HG03457 (cell line): ENCODE results near the gene WNK4.

Experiments
- ATAC-seq: cut with Tn5 transposase; IDR thresholded peaks from one replicate; pipeline ENCODE4 v1.9.1; 2021; ENCODE audit warnings: moderate number of reproducible peaks; ENCODE audit not compliant: unreplicated experiment

Gene WNK4

DNA sequence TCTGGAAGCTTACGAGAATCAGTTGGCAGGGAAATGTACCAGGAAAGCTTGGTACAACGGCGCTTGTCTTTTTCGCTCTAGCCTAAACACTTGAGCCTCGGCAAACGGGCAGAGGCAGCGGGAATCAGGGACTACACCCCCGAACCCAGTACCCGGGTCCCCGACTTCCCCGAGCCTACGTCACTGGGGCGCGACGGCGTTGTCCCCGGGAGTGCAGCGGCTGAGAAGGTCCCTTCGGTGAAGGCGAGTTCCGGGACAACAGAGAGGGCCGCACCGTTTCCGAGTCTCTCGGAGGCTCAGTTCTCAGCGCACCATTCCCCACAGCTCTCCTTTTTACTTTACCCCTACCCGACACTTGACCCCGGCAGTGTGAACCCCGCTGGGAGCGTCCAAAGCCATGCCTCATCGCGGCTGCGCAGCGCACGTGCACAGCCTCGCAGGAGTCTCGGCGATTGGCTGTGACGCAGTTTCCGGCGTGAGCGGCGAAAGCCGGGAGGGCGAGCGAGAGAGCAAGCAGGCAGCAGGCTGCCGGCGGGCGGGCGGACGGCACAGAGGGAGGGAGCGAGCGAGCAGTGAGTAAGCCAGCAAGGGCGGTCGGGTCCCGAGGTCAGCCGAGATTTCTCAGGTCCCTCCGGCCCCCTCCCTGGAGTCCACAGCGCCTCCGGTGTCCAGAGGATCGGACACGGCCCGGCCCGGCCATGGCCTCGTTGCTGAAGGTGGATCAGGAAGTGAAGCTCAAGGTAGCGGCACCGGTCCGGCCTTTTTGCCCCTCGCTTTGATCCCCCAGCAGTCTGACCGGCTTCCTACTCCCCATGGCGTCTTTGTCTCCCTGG is 52.7 kb downstream of the WNK4 start, which contains the start of gene PSME3:
PSME3 (plus strand) TSS at position 464 of the 833 bp plus-strand sequence; CDS start at position 699, 235 bp downstream.
- peak; percentile 54 for ATAC-seq

DNA sequence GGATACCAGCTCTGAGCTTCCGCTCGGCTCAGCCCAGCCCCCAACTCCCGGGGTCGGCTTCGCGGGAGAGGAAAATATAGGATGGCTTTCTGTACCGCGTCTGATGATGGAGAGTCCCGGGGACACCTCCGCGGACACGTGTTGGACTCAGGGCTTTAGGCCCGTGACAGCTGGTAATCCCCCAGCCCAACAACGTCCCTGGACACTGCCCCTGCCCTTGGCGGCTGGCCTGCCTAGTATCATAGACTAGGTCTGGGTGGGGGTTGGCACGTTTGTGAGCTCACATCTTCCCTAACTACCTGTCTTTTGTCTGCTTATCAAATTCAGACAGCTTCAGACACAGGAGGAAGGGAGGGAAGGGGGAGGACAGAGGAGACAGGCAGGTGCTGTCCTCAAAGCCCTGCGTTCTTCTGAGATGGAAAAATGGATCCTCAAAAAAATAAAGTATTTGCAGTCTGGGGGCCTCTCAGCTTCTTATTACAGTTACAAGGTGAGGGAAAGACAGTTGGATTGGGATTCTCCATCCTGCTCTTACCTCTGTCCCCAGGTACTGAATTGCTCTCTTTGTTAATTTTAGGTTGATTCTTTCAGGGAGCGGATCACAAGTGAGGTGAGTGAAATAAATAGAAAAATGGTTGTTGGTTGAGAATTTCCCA is 53.5 kb downstream of the WNK4 start:
- ATAC-seq: no peak

DNA sequence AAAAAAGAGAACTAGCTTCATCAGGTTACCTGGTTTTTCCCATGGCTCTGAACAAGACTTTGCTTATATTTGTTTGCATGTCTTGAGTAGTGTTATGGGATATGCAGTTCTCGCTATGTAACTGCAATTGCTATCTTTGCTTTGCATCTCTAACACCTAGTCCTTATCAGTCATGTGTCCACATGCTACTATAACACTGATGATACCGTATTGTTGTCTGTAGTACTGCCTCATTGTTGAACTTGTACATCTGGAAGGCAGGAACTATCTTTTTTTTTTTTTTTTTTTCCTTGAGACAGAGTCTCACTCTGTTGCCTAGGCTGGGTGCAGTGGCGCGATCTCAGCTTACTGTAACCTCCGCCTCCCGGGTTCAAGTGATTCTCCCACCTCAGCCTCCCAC is 55.3 kb downstream of the WNK4 start:
- no peak for ATAC-seq

DNA sequence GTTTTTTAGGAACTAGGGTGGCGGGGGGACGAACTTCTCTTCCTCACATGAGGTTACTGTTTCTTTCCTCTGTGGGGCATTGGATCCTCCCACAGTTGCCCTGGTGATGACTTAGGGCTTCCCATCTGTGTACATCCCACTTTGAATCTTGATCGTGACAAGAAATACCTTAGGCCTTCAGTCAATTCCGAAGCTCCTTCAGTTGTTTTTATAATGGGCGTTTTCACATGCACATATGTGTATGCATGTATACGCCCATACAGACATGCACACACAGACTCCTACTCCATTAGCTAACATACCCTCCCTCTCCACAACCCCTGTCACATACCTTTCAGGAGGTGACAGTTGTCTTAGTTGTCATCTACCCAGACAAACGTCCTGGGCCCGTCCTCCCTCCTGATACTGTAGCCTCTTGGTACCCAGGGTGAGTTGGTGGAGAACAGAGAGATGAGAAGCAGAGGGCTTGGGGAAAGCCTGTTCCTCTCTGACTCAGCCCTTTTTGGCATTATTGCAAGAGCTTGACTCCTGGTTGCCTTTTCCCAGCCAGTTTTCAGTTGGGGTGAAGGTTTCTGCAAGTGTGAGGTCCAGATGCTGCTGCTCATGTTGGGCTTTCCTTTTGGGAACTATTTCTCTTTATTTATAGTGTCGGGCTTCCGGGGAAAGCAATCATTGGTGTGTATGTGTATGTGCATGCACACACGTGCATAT is 61.7 kb downstream of the WNK4 start:
- no peak for ATAC-seq

DNA sequence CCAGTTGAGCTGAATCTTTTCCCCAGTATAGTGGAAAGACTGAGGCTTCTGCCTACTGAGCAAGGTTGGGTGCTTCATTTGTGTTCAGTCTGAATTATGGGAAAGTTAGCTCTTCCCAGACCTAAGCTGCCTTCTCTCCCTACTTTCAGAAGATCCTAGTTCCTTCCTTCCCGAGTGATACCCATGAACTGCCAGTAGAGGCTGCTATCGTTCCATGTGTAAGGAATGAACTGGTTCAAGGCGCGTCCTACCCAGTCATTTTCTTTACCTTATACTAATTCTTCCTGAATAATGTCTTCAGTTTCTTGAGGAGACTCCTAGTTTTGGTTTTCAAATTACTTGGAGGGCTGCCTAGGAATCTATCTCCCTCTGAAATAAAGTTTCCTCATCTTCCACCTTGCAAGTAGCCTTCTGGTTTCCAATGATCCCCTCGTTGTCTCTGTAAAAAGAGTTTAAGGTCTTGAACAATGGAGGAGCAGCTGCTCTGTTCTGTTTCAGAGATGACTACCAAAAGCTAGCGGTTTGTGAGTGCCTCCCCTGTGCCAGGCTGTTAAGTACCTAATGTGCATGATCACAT is 63.0 kb downstream of the WNK4 start:
- no peak for ATAC-seq

DNA sequence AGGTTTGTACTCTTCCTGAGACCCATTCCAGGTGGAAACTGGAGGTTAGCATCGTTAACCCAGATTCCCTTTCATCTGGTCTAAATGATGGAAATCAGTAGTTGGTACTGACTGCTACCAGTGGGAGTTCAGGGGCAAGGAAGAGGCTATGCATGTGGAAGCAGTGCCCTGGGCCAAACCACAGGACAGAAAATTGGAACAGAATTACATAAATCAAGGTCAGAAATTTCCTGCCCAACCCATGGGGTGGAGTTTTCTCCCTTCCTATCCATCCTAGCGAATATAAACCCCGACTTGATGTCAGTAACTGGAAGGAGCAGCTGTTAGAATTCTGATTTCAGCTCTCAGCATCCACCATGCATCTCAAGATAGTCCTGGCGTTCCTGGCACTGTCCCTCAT is 63.9 kb downstream of the WNK4 start, which contains the start of gene AOC2:
AOC2 (plus strand) TSS at position 310 of the 400 bp plus-strand sequence; CDS start at position 357, 47 bp downstream.
- no peak for ATAC-seq

DNA sequence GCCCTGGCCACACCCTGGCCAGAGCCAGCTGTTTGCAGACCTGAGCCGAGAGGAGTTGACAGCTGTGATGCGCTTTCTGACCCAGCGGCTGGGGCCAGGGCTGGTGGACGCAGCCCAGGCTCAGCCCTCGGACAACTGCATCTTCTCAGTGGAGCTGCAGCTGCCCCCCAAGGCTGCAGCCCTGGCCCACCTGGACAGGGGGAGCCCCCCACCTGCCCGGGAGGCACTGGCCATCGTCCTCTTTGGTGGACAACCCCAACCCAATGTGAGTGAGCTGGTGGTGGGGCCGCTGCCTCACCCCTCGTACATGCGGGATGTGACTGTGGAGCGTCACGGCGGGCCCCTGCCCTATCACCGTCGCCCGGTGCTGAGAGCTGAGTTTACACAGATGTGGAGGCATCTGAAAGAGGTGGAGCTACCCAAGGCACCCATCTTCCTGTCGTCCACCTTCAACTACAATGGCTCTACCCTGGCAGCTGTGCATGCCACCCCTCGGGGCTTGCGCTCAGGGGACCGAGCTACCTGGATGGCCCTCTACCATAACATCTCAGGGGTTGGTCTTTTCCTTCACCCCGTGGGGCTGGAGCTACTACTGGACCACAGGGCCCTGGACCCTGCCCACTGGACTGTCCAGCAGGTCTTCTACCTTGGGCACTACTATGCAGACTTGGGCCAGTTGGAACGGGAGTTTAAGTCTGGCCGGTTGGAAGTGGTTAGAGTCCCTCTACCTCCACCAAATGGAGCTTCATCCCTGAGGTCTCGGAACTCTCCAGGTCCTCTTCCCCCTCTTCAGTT is 64.5 kb downstream of the WNK4 start:
- ATAC-seq: no peak

DNA sequence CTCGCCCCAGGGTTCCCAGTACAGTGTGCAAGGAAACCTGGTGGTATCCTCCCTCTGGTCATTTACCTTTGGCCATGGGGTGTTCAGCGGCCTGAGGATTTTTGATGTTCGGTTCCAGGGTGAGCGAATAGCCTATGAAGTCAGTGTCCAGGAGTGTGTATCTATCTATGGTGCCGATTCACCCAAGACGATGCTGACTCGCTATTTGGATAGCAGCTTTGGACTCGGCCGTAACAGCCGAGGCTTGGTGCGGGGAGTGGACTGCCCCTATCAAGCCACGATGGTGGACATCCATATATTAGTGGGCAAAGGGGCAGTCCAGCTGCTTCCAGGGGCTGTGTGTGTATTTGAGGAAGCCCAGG is 65.1 kb downstream of the WNK4 start:
- ATAC-seq: no peak

DNA sequence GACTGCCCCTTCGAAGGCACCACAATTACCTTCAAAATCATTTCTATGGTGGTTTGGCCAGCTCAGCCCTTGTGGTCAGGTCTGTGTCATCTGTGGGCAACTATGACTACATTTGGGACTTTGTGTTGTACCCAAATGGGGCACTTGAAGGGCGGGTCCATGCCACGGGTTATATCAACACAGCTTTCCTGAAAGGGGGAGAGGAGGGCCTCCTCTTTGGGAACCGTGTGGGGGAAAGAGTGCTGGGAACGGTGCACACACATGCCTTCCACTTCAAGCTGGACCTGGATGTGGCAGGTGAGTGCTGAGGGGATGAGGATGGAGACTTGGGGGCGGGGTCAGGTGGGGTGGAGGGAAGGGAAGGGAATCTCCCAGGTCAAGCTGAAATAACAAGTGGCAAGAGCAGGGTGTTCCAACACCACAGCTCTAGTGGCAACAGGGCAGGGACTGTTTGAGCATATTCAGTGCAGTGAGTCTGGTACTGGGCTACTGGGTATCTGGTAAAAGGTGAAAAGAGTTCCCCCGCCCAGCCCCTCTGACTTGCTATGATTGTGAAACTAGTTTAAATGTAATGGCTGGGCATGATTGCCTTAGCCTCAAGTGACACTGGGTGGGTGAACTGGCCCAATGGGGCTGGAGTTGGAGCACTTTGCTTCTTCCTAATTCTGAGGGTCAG is 65.6 kb downstream of the WNK4 start:
- ATAC-seq: no peak
